Central memory CD8-positive, alpha-beta T cell (primary cell): Measurements from ENCODE around the gene FRMD5.
A peak's percentile ranks its signal among the peaks of the same experiment; 100 is the strongest.
"Not testable (repeated sequence)": the region's sequence is repeated elsewhere in the genome, so short reads cannot be mapped to it uniquely, and the experiment has no call there.

Source experiments
- ATAC-seq: fragments of 150-1000 bp; cut with Tn5 transposase; replicated peaks from 2 replicates; pipeline ENCODE4 v1.10.0; 2022; ENCODE audit warnings: mild to moderate bottlenecking, moderate FRiP score, moderate number of reproducible peaks; ENCODE audit not compliant: poor library complexity, severe bottlenecking; ENCODE audit errors: extremely low read depth
- DNase-seq, 2 donors: peaks; one replicate each; pipeline ENCODE4 v3.0.0; 2021; ENCODE audit warnings: low spot score in 2 of 2
- H3K27ac Mint-ChIP-seq: one replicate; pipeline ENCODE4 v1.8.0; 2022; ENCODE audit warnings: low read depth, mild to moderate bottlenecking, moderate library complexity, mixed read lengths
- H3K27me3 Mint-ChIP-seq: one replicate; pipeline ENCODE4 v1.8.0; 2022; ENCODE audit warnings: mixed read lengths
- H3K36me3 Mint-ChIP-seq: one replicate; pipeline ENCODE4 v1.8.0; 2022; ENCODE audit warnings: mild to moderate bottlenecking, moderate library complexity, mixed read lengths; ENCODE audit not compliant: insufficient read depth
- H3K4me1 Mint-ChIP-seq: one replicate; pipeline ENCODE4 v1.8.0; 2022; ENCODE audit warnings: mixed read lengths
- H3K4me3 Mint-ChIP-seq: one replicate; pipeline ENCODE4 v1.8.0; 2022; ENCODE audit warnings: mild to moderate bottlenecking, moderate library complexity, mixed read lengths
- H3K9me3 Mint-ChIP-seq: one replicate; pipeline ENCODE4 v1.8.0; 2022; ENCODE audit warnings: mixed read lengths

The FRMD5 gene

DNA sequence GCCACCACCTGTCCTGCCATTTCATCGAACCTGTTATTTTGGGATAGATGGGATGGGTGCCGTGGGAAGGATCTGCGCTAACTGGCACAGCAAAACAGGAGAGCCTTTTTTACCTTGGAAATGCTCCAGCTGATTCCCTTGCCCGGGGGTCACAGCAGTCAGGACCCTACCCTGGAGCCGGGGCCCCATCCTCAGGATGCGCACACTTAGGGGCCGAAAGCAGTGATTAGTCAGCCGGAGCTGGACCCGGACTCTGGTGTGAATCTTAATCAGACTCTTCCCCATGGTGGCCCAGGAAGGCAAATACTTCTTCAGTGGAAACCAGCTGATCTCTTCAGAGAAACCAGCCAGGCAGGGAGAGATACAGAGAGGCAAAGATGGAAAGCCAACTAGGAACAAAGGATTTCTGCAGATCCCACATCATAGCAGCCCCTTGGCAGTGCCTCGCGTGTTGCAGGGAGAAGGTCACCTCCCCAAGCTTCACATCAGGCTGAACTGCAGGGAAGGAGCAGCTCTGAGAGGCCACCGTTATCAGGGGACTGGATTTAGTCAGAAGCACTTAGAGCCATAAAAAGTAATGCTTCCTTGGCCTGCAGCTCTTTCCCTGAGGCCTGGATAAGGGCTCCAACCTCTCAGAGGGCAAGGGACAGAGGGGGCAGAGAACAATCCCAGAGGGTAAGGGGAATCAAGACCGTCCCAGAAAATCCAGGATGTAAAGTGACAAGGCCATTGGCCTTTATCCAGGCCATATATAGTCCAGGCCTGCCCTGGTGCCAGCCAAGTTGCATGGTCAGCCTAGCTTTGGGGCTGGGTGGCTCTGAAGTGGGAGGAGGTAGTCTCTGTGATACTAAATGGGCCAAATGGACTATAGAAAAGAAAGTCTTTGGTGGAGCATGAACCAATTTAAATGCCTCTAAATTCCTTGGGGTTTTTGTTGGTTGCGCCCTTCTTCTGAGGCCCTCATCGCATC lies 315.4 kb downstream of the FRMD5 start:
- Mint-ChIP-seq H3K4me3 (no peak overlapping the region), H3K27ac (no peak overlapping the region), H3K36me3 (peaks cover 8% of the 10 kb centered on the region), H3K9me3 (no peaks in the 10 kb centered on the region), H3K27me3 (no peaks in the 10 kb centered on the region), H3K4me1 (no peaks in the 10 kb centered on the region)
- DNase-seq = no peak
- no peak for ATAC-seq

DNA sequence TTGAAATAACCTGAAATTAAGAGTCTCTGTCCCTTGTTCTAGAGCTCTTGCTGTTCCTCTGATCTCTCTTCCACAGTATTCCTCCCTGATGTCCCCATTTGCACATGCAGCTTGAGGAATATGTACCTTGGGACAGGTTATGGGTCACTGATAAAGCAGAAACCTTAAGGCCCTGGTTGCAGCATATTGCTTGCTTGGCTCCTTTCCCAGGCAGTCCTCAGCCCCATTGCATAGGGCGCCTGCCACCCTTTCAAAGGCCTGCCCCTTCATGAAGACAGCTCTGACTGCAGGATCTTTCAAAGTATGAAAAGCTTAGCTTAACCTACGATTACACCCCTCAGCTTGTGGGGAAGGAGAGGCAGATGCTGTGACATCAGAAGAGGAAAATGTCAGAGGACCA lies 316.6 kb downstream of the FRMD5 start:
- peaks cover 9% of the 10 kb centered on the region for H3K36me3 Mint-ChIP-seq
- no peaks in the 10 kb centered on the region for H3K4me1 Mint-ChIP-seq
- ATAC-seq (no peak), DNase-seq (no peak)
- no peaks in the 10 kb centered on the region for H3K27me3 Mint-ChIP-seq
- H3K4me3 Mint-ChIP-seq = no peak overlapping the region
- H3K27ac Mint-ChIP-seq = no peak overlapping the region
- H3K9me3 Mint-ChIP-seq = no peaks in the 10 kb centered on the region

DNA sequence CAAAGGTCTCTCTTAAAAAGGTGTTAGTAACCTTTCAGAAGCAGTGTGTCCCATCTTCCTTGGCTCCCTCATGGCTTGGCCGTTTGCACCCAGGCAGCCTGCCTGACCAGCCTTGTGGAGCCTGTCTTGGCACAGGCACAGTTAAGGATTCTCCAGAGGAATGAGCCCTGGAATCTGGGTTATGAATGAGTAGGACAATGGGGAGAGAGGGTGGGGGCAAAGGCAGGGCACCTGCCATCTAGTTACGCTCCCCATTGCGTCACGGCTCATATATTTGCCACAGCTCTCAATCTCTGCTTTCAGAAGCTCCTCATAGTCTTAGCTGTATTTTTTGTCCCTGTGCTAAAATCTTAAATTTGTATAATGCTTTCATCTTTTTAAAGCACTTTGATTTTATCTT lies 317.7 kb downstream of the FRMD5 start:
- H3K4me1 Mint-ChIP-seq = no peaks in the 10 kb centered on the region
- DNase-seq (no peak), ATAC-seq (no peak)
- H3K4me3 Mint-ChIP-seq = no peak overlapping the region
- no peak overlapping the region for H3K27ac Mint-ChIP-seq
- no peaks in the 10 kb centered on the region for H3K9me3 Mint-ChIP-seq
- H3K36me3 Mint-ChIP-seq = peaks cover 9% of the 10 kb centered on the region
- no peaks in the 10 kb centered on the region for H3K27me3 Mint-ChIP-seq

DNA sequence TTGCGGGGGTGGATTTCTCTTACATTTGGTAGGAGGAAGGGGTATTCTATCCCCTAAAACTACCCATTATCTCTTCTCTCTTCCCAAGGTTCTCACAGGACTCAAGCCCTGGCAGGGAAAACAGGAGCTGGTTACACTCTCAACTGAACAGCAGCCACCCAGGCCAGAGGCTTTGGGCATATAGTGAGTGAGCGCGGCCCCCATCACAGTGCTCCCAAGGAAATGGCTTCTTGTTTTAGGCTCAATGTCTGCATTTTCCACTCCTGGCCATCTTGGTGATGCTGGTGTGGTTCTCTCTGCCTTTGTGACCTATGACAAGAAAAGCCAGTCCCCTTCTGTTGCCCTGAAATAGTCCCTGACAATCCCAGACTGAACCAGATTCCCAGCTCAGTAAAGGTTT lies 318.2 kb downstream of the FRMD5 start:
- H3K27me3 Mint-ChIP-seq = no peaks in the 10 kb centered on the region
- H3K27ac Mint-ChIP-seq = no peak overlapping the region
- DNase-seq (no peak), ATAC-seq (no peak)
- no peaks in the 10 kb centered on the region for H3K9me3 Mint-ChIP-seq
- no peak overlapping the region for H3K4me3 Mint-ChIP-seq
- H3K4me1 Mint-ChIP-seq = no peaks in the 10 kb centered on the region
- peaks cover 9% of the 10 kb centered on the region for H3K36me3 Mint-ChIP-seq

DNA sequence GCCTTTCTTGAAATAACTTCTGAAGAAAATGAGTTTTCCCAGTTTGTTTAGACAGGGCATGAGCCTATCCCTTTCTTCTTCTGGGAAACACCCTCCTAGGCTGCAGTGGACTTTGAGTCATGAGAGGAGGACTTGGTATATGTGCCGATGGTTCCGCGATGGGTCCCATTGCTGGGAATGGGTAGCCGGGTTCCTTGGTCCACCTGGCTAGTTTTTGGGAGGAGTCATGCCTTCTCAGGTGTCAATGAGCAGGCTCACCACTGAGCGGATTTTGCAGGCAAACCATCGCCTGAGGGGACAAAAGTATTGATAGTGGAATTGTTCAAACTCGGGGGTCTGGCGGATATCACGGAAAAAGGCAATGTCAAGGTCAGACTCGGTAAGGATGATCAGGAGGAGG lies 321.4 kb downstream of the FRMD5 start:
- H3K27ac Mint-ChIP-seq = no peak overlapping the region
- no peaks in the 10 kb centered on the region for H3K27me3 Mint-ChIP-seq
- peaks cover 7% of the 10 kb centered on the region for H3K36me3 Mint-ChIP-seq
- no peaks in the 10 kb centered on the region for H3K9me3 Mint-ChIP-seq
- no peak overlapping the region for H3K4me3 Mint-ChIP-seq
- H3K4me1 Mint-ChIP-seq = no peaks in the 10 kb centered on the region
- ATAC-seq = no peak
- DNase-seq = no peak

DNA sequence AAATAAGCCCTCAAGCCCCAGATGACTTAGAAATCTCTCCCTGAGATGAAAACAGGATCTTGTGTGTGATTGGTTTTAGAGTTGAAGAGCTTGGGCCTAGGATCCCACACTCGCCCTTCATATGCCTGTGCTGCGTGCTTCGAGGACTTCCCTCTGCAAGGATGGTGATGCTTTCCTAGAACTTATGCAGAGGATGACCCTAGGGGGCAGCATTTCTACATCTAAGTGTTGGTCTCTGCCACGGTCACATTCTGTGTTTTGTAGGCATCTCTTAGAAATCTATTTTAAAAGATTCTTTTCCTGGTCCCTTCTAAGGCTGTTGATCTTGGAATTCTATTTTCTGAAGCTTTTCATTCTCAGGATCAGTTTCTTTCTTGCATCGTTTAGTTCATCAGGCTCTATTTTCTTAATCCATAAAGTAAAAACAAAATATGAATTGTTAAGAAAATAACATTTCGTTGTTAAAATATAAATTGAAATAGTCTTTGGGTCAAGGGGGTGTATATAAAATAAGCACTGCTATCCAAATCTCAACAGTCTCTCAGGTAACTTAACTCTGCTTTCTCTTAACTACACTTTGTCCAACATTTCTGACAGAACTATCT lies 322.6 kb downstream of the FRMD5 start:
- DNase-seq (no peak), ATAC-seq (no peak)
- H3K4me1 Mint-ChIP-seq = no peaks in the 10 kb centered on the region
- H3K9me3 Mint-ChIP-seq = no peaks in the 10 kb centered on the region
- H3K27ac Mint-ChIP-seq = no peak overlapping the region
- no peak overlapping the region for H3K4me3 Mint-ChIP-seq
- peaks cover 6% of the 10 kb centered on the region for H3K36me3 Mint-ChIP-seq
- H3K27me3 Mint-ChIP-seq = no peaks in the 10 kb centered on the region

DNA sequence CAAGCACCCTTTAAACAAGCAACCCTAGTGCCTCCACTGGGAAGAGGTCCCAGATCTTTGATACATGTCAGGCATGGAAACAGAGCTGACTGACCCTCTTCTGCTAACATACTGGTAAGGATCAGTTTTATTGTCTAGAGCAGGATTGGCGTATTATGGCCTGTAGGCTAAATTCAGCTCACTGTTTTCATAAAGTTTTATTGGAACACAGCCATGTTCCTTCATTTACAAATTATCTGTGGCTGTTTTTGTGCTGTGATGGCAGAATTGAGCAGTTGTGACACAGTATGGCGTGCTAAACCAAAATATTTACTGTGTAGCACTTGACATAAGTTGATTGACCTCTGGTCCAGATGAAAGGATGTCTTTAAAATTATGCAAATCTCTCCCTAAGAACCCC lies 323.2 kb downstream of the FRMD5 start:
- H3K27me3 Mint-ChIP-seq = no peaks in the 10 kb centered on the region

DNA sequence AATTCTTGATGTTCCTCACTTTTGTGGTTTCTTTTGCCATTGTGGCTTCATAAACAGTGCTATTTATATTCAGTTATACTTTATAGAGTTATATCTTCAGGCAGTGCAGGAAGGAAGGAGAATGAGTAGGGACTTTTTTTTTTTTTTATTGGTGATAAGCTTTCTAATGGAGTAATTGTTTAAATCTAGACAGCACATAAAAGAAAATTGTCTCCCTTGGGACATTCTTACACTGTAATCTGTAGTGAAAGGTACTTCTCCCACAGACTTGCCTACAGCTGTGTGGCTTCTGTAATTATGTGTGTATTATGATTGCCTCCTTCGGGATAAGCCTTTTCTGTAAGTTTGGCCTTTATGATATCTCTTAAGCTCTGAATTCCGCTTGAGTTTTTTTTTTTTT lies 326.7 kb downstream of the FRMD5 start:
- Mint-ChIP-seq H3K4me3 (no peak overlapping the region), H3K9me3 (no peaks in the 10 kb centered on the region), H3K4me1 (no peaks in the 10 kb centered on the region), H3K36me3 (peaks cover 11% of the 10 kb centered on the region), H3K27ac (no peak overlapping the region), H3K27me3 (no peaks in the 10 kb centered on the region)
- no peak for DNase-seq
- no peak for ATAC-seq

More for the DNA sequence above, 323.2 kb downstream of the FRMD5 start:
- Mint-ChIP-seq H3K9me3 (no peaks in the 10 kb centered on the region), H3K36me3 (peaks cover 6% of the 10 kb centered on the region), H3K27ac (no peak overlapping the region), H3K4me1 (no peaks in the 10 kb centered on the region), H3K4me3 (no peak overlapping the region)
- ATAC-seq (no peak), DNase-seq (no peak)

DNA sequence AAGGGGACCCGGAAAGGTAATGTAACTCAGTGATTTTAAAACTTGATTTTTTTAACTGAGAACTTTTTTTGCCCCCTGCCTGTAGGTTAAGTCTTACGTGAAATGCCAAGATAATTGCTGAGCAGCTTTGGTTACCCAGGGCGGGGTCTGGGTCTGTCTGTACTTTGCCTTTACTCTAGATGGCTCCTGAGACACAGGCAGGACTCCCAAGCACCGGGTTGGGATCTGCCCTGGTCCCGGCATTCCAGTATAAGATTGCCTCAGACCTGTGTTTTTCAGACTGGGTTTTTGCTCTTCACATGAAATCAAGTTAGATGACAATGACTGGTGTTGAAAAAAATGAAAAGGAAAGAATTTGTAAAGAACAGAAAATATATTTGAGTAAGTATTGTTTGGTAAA lies 328.0 kb downstream of the FRMD5 start:
- Mint-ChIP-seq H3K27ac (no peak overlapping the region), H3K27me3 (no peaks in the 10 kb centered on the region), H3K4me1 (no peaks in the 10 kb centered on the region), H3K9me3 (no peaks in the 10 kb centered on the region), H3K36me3 (peaks cover 11% of the 10 kb centered on the region), H3K4me3 (no peak overlapping the region)
- ATAC-seq = no peak
- no peak for DNase-seq

DNA sequence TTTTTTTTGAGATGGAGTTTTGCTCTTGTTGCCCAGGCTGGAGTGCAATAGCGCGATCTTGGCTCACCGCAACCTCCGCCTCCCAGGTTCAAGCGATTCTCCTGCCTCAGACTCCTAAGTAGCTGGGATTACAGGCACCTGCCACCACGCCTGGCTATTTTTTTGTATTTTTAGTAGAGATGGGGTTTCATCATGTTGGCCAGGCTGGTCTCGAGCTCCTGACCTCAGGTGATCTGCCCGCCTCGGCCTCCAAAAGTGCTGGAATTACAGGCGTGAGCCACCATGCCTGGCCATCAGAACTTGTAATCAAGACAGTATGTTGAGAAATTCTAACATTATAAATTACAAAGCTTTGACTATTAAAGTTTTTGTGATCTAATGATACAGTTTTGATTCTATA lies 328.4 kb downstream of the FRMD5 start:
- not testable (repeated sequence) for H3K9me3 Mint-ChIP-seq, DNase-seq, H3K4me3 Mint-ChIP-seq, ATAC-seq, H3K27ac Mint-ChIP-seq, H3K27me3 Mint-ChIP-seq, H3K4me1 Mint-ChIP-seq
- peaks cover 16% of the 10 kb centered on the region for H3K36me3 Mint-ChIP-seq

DNA sequence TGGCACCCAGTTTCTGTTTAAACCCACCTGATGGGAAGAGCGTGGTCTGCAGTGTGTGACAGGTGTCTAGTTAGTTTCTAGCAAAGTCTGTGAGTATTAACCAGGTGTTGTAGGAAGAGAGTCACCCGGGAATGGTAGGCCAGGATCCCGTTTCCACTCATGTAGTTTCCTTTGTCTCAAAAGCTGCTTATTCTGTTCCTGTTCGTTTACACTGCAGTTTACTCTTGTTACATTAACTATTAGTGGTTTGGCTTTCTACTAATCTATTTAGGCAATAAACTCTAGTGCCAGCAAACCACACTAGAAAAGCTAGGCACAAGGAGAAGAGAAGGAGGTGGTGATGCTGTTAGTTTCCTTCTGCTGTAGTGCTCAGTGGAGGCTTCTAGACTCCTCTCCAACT lies 335.5 kb downstream of the FRMD5 start:
- Mint-ChIP-seq H3K27ac (peak overlapping the region; percentile 22), H3K4me3 (no peak overlapping the region), H3K4me1 (no peaks in the 10 kb centered on the region), H3K27me3 (no peaks in the 10 kb centered on the region), H3K36me3 (peaks cover 33% of the 10 kb centered on the region), H3K9me3 (no peaks in the 10 kb centered on the region)
- DNase-seq (no peak), ATAC-seq (no peak)

DNA sequence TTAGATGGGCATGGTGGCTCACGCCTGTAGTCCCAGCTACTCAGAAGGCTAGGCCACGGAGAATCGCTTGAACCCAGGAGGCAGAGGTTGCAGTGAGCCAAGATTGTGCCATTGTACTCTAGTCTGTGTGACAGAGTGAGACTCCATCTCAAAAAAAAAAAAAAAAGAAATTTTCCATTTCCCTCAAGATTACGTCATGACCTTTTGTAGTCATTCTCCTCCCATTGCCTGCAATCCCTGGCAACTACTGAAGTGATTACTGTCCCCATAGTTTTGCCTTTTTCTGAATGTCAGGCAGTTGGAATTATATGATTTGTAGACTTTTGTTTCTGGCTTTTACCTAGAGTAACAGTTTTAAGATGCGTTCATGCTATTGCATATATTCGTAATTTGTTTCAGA lies 340.3 kb downstream of the FRMD5 start:
- Mint-ChIP-seq H3K9me3 (no peaks in the 10 kb centered on the region), H3K27me3 (no peaks in the 10 kb centered on the region), H3K4me3 (no peak overlapping the region), H3K36me3 (peaks cover 40% of the 10 kb centered on the region), H3K27ac (no peak overlapping the region), H3K4me1 (no peaks in the 10 kb centered on the region)
- ATAC-seq (no peak), DNase-seq (no peak)

DNA sequence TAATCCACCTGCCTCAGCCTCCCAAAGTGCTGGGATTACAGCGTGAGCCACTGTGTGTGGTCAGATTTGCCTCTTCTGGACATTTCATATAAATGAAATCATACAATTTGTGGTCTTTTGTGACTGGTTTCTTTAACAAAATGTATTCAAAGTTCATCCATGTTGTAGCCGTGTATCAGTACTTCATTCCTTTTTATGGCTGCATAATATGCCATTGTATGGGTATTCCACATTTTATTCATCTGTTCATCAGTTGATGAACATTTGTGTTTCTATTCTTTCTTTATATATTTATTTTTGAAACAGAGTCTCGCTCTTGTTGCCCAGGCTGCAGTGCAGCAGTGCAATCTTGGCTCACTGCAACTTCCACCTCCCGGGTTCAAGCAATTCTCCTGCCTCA lies 342.5 kb downstream of the FRMD5 start:
- no peak overlapping the region for H3K4me3 Mint-ChIP-seq
- H3K9me3 Mint-ChIP-seq = no peaks in the 10 kb centered on the region
- no peak for ATAC-seq
- peaks cover 39% of the 10 kb centered on the region for H3K36me3 Mint-ChIP-seq
- no peaks in the 10 kb centered on the region for H3K27me3 Mint-ChIP-seq
- no peaks in the 10 kb centered on the region for H3K4me1 Mint-ChIP-seq
- no peak for DNase-seq
- H3K27ac Mint-ChIP-seq = no peak overlapping the region
